CD4-positive, CD25-positive, alpha-beta regulatory T cell (primary cell): Measurements from ENCODE around the gene ZNF155. TPM values are rescaled to one million over a fixed set of nuclear protein-coding genes. Genes with fewer than 3 reads are reported as not detected.
"Not testable (repeated sequence)": the region's sequence is repeated elsewhere in the genome, so short reads cannot be mapped to it uniquely, and the experiment has no call there.

Experiments used
- ATAC-seq, 2 donors: fragments of 150-1000 bp; cut with Tn5 transposase; one replicate each; pipeline ENCODE4 v1.10.0; 2021; ENCODE audit warnings: low read depth in 2 of 2, moderate number of reproducible peaks in 2 of 2, moderate library complexity in 1 of 2
- DNase-seq, 3 donors: peaks; one replicate each; pipeline versions ENCODE4 v3.0.0 to v3.0.0-alpha.2; 2012 to 2022; ENCODE audit warnings: mixed read lengths in 1 of 3
- H3K27ac ChIP-seq: one replicate; pipeline ENCODE4 v1.7.0; 2013; ENCODE audit warnings: mild to moderate bottlenecking, low read length; ENCODE audit not compliant: insufficient read depth, poor library complexity, severe bottlenecking
- H3K27me3 ChIP-seq: one replicate; pipeline ENCODE4 v1.7.0; 2013; ENCODE audit warnings: low read length; ENCODE audit not compliant: control insufficient read depth, insufficient read depth
- H3K36me3 ChIP-seq: one replicate; pipeline ENCODE4 v1.7.0; 2013; ENCODE audit warnings: mild to moderate bottlenecking, low read length, moderate library complexity; ENCODE audit not compliant: control insufficient read depth, insufficient read depth
- H3K4me1 ChIP-seq: 2 replicates; pipeline ENCODE4 v1.7.0; 2013; ENCODE audit warnings: mild to moderate bottlenecking, low read length; ENCODE audit not compliant: insufficient read depth, control insufficient read depth, poor library complexity, severe bottlenecking
- H3K4me3 ChIP-seq: one replicate; pipeline ENCODE4 v1.7.0; 2013; ENCODE audit warnings: low read depth, mild to moderate bottlenecking, low read length, moderate library complexity
- H3K9me3 ChIP-seq, 2 experiments: 1 replicate in 1 of 2; 2 replicates in 1 of 2; pipeline ENCODE4 v1.7.0; 2013; ENCODE audit warnings: low read length in 2 of 2, mild to moderate bottlenecking in 1 of 2, moderate library complexity in 1 of 2; ENCODE audit not compliant: control insufficient read depth in 2 of 2
- H3K27ac Mint-ChIP-seq, 3 donors: one replicate each; pipeline ENCODE4 v1.8.0; 2020 to 2022; ENCODE audit warnings: mild to moderate bottlenecking in 3 of 3, mixed read lengths in 3 of 3, moderate library complexity in 2 of 3
- H3K27me3 Mint-ChIP-seq: one replicate; pipeline ENCODE4 v1.8.0; 2022; ENCODE audit warnings: mild to moderate bottlenecking, mixed read lengths
- H3K36me3 Mint-ChIP-seq: one replicate; pipeline ENCODE4 v1.8.0; 2020; ENCODE audit warnings: mixed read lengths
- H3K4me1 Mint-ChIP-seq, 4 donors: one replicate each; pipeline ENCODE4 v1.8.0; 2020 to 2022; ENCODE audit warnings: mixed read lengths in 4 of 4, mild to moderate bottlenecking in 1 of 4
- H3K4me3 Mint-ChIP-seq, 4 donors: one replicate each; pipeline ENCODE4 v1.8.0; 2020 to 2022; ENCODE audit warnings: mild to moderate bottlenecking in 4 of 4, mixed read lengths in 4 of 4, moderate library complexity in 3 of 4
- H3K9me3 Mint-ChIP-seq, 7 donors: one replicate each; pipeline ENCODE4 v1.8.0; 2020 to 2022; ENCODE audit warnings: mixed read lengths in 7 of 7, mild to moderate bottlenecking in 3 of 7, moderate library complexity in 2 of 7
- polyA plus RNA-seq, 4 donors: library from polyadenylated mRNA; unstranded; fragments of 300-500 nt; fragmentation: Illumina TruSeq; gene quantifications; one replicate each; pipeline ENCODE4 v1.2.3, GENCODE V29; 2021
- total RNA-seq: library from RNA; stranded (reverse); gene quantifications from one replicate; pipeline ENCODE4 v1.2.3, GENCODE V29; 2022

Gene ZNF155
- total and polyA plus RNA-seq, 5 donors from 2014 or later: 3.4 to 4.8 (median 3.9) TPM

GRCh38 chr19:43949803-43950202 is 34.2 kb upstream of the ZNF155 start:
- Histone ChIP-seq H3K4me1 (peaks cover 11% of the 10 kb centered on the region), H3K9me3 (peaks cover 13 to 15% of the 10 kb centered on the region in 2 experiments)
- not testable (repeated sequence) for DNase-seq, ATAC-seq, H3K27me3 ChIP-seq, H3K27ac ChIP-seq, H3K36me3 ChIP-seq, H3K4me3 ChIP-seq, H3K27ac Mint-ChIP-seq, H3K36me3 Mint-ChIP-seq
- H3K9me3 Mint-ChIP-seq: peaks cover 9 to 36% (median 21%) of the 10 kb centered on the region in 7 donors
- peak overlapping the region; percentile 47 to 86 (median 74) for H3K4me3 Mint-ChIP-seq
- H3K27me3 Mint-ChIP-seq: peaks cover 20% of the 10 kb centered on the region
- peaks cover 8 to 11% (median 10%) of the 10 kb centered on the region in 4 donors for H3K4me1 Mint-ChIP-seq

- H3K36me3 ChIP-seq: no peaks in the 10 kb centered on the region
- peaks cover 11% of the 10 kb centered on the region for H3K4me1 ChIP-seq
- Mint-ChIP-seq H3K36me3 (peaks cover 5% of the 10 kb centered on the region), H3K9me3 (peaks cover 7 to 42% (median 19%) of the 10 kb centered on the region in 7 donors), H3K27me3 (peaks cover 11% of the 10 kb centered on the region), H3K27ac (peak within 1 kb of the TSS; percentile 58 to 94 (median 85)), H3K4me3 (peak within 1 kb of the TSS; percentile 91 to 97 (median 91)), H3K4me1 (peaks cover 8 to 11% (median 10%) of the 10 kb centered on the region in 4 donors)
- no peak within 1 kb of the TSS for H3K27ac ChIP-seq
- H3K9me3 ChIP-seq: peaks cover 13 to 22% of the 10 kb centered on the region in 2 experiments
- ATAC-seq (peak; percentile 55), DNase-seq (peak; percentile 36 to 78 (median 38))
- H3K27me3 ChIP-seq: peaks cover 4% of the 10 kb centered on the region
- peak within 1 kb of the TSS; percentile 87 for H3K4me3 ChIP-seq
Observed at GRCh38 chr19:43950834-43951645, 32.9 kb upstream of the ZNF155 start, which contains the start of gene ZNF221. ZNF221 (plus strand) TSS chr19:43951228; CDS start chr19:43962727, 11,499 bp downstream.

- no peaks in the 10 kb centered on the region for H3K4me1 ChIP-seq
- no peak overlapping the region for H3K4me3 ChIP-seq
- ATAC-seq (no peak), DNase-seq (no peak)
- H3K4me1 Mint-ChIP-seq: peaks cover 0 to 5% (median 2%) of the 10 kb centered on the region in 4 donors
- peaks cover 3 to 49% (median 18%) of the 10 kb centered on the region in 7 donors for H3K9me3 Mint-ChIP-seq
- H3K4me3 Mint-ChIP-seq: no peak overlapping the region
- H3K36me3 ChIP-seq: no peaks in the 10 kb centered on the region
- no peak overlapping the region for H3K27ac ChIP-seq
- H3K9me3 ChIP-seq: peaks cover 20 to 32% of the 10 kb centered on the region in 2 experiments
- H3K27ac Mint-ChIP-seq: no peak overlapping the region
- H3K27me3 ChIP-seq: no peaks in the 10 kb centered on the region
- peaks cover 5% of the 10 kb centered on the region for H3K36me3 Mint-ChIP-seq
- H3K27me3 Mint-ChIP-seq: peaks cover 10% of the 10 kb centered on the region
Observed at GRCh38 chr19:43956827-43957226, 27.2 kb upstream of the ZNF155 start.

- peaks cover 3 to 55% (median 21%) of the 10 kb centered on the region in 7 donors for H3K9me3 Mint-ChIP-seq
- no peak overlapping the region for H3K27ac ChIP-seq
- no peaks in the 10 kb centered on the region for H3K4me1 ChIP-seq
- H3K36me3 ChIP-seq: no peaks in the 10 kb centered on the region
- no peak overlapping the region for H3K4me3 Mint-ChIP-seq
- H3K36me3 Mint-ChIP-seq: peaks cover 5% of the 10 kb centered on the region
- DNase-seq (no peak), ATAC-seq (no peak)
- H3K4me3 ChIP-seq: no peak overlapping the region
- H3K4me1 Mint-ChIP-seq: no peaks in the 10 kb centered on the region
- peaks cover 30 to 40% of the 10 kb centered on the region in 2 experiments for H3K9me3 ChIP-seq
- no peaks in the 10 kb centered on the region for H3K27me3 ChIP-seq
- peaks cover 5% of the 10 kb centered on the region for H3K27me3 Mint-ChIP-seq
- H3K27ac Mint-ChIP-seq: no peak overlapping the region
Observed at GRCh38 chr19:43957891-43958290, 26.1 kb upstream of the ZNF155 start.

GRCh38 chr19:43960411-43960810 is 23.6 kb upstream of the ZNF155 start:
- H3K4me3 Mint-ChIP-seq: no peak overlapping the region
- H3K4me1 ChIP-seq: no peaks in the 10 kb centered on the region
- H3K9me3 Mint-ChIP-seq: peaks cover 3 to 65% (median 32%) of the 10 kb centered on the region in 7 donors
- DNase-seq (no peak), ATAC-seq (no peak)
- no peak overlapping the region for H3K27ac Mint-ChIP-seq
- no peaks in the 10 kb centered on the region for H3K4me1 Mint-ChIP-seq
- H3K36me3 Mint-ChIP-seq: peaks cover 18% of the 10 kb centered on the region
- H3K36me3 ChIP-seq: no peaks in the 10 kb centered on the region
- no peak overlapping the region for H3K4me3 ChIP-seq
- H3K27me3 Mint-ChIP-seq: peaks cover 5% of the 10 kb centered on the region
- peaks cover 42 to 61% of the 10 kb centered on the region in 2 experiments for H3K9me3 ChIP-seq
- H3K27ac ChIP-seq: no peak overlapping the region
- no peaks in the 10 kb centered on the region for H3K27me3 ChIP-seq

- ATAC-seq (no peak), DNase-seq (no peak)
- peaks cover 32% of the 10 kb centered on the region for H3K36me3 Mint-ChIP-seq
- Histone ChIP-seq H3K27ac (no peak overlapping the region), H3K36me3 (peaks cover 8% of the 10 kb centered on the region), H3K9me3 (peaks cover 76 to 86% of the 10 kb centered on the region in 2 experiments), H3K4me1 (no peaks in the 10 kb centered on the region), H3K27me3 (no peaks in the 10 kb centered on the region), H3K4me3 (no peak overlapping the region)
- H3K27ac Mint-ChIP-seq: no peak overlapping the region
- H3K9me3 Mint-ChIP-seq: peaks cover 3 to 78% (median 26%) of the 10 kb centered on the region in 7 donors
- H3K4me3 Mint-ChIP-seq: peak overlapping the region in 1 of 4 donors; percentile 68
- H3K4me1 Mint-ChIP-seq: no peaks in the 10 kb centered on the region
- peaks cover 8% of the 10 kb centered on the region for H3K27me3 Mint-ChIP-seq
Observed at GRCh38 chr19:43966079-43966694, 17.8 kb upstream of the ZNF155 start.

- Histone ChIP-seq H3K27ac (no peak overlapping the region), H3K9me3 (peaks cover 18 to 28% of the 10 kb centered on the region in 2 experiments), H3K4me1 (no peaks in the 10 kb centered on the region), H3K36me3 (no peaks in the 10 kb centered on the region), H3K4me3 (no peak overlapping the region), H3K27me3 (no peaks in the 10 kb centered on the region)
- peaks cover 0 to 54% (median 22%) of the 10 kb centered on the region in 7 donors for H3K9me3 Mint-ChIP-seq
- H3K27me3 Mint-ChIP-seq: peaks cover 4% of the 10 kb centered on the region
- DNase-seq: no peak
- H3K36me3 Mint-ChIP-seq: no peaks in the 10 kb centered on the region
- ATAC-seq: no peak
- H3K4me3 Mint-ChIP-seq: no peak overlapping the region
- no peaks in the 10 kb centered on the region for H3K4me1 Mint-ChIP-seq
- H3K27ac Mint-ChIP-seq: no peak overlapping the region
Observed at GRCh38 chr19:43976732-43977131, 7.3 kb upstream of the ZNF155 start.
